ENCODE measurements around the gene DOHH. TPM values are rescaled to one million over a fixed set of nuclear protein-coding genes. Genes with fewer than 3 reads are reported as not detected.

The DOHH gene
- total and polyA plus RNA-seq, 2 experiments from 2014 or later = 19.0 to 34.7 TPM

- no peak for ATAC-seq
- H3K4me2 ChIP-seq = no peak within 1 kb of the TSS
- H3K36me3 ChIP-seq (ENCODE audit: insufficient read depth) = no peaks in the 10 kb centered on the region
These were observed 17.2 kb downstream of the DOHH start, which contains the start of gene SMIM44 for GRCh38 chr19:3483226-3483628. Gene SMIM44, minus strand, starts transcription at chr19:3483441. Its CDS starts 38 bp downstream, at chr19:3483403.

More at GRCh38 chr19:3483226-3483628, 17.2 kb downstream of the DOHH start, which contains the start of gene SMIM44:
- Histone ChIP-seq H3K27me3 (ENCODE audit: insufficient read depth) (no peaks in the 10 kb centered on the region), H3F3A (replicated peaks; ENCODE audit: low read depth) (0 out of 2 replicates have a peak, but pooled peaks cover 4% of the 10 kb centered on the region), H3K4me1 (ENCODE audit: insufficient read depth) (peaks cover 11% of the 10 kb centered on the region; the same call in 1 of the 2 replicates), H2AFZ (no peak within 1 kb of the TSS), H4K20me1 (replicated peaks; ENCODE audit: insufficient read depth) (0 out of 2 replicates have a peak, but pooled peaks cover 3% of the 10 kb centered on the region), H3K27ac (ENCODE audit: low read depth) (no peak within 1 kb of the TSS), H3K4me3 (no peak within 1 kb of the TSS), H3K79me2 (replicated peaks; ENCODE audit: insufficient read depth) (no peaks in the 10 kb centered on the region), H3K9me2 (ENCODE audit: insufficient read depth) (no peaks in the 10 kb centered on the region)
- H3K4me3 Mint-ChIP-seq = no peak within 1 kb of the TSS
- no peak within 1 kb of the TSS for H3K27ac Mint-ChIP-seq
- H3K36me3 Mint-ChIP-seq (ENCODE audit: low read depth) = peaks cover 6% of the 10 kb centered on the region; the same call in 1 of the 3 replicates
- H3K4me1 Mint-ChIP-seq = peaks cover 6% of the 10 kb centered on the region; the same call in 2 of the 3 replicates
- TF ChIP-seq CREB1 (CRISPR knock-in tag; IDR thresholded peaks at IDR 0.05; ENCODE audit: low read depth) = no peak
- TF ChIP-seq ZNF331 (CRISPR knock-in tag; IDR thresholded peaks at IDR 0.05; ENCODE audit: low read depth) = no peak
- TF ChIP-seq, protein P1, sequence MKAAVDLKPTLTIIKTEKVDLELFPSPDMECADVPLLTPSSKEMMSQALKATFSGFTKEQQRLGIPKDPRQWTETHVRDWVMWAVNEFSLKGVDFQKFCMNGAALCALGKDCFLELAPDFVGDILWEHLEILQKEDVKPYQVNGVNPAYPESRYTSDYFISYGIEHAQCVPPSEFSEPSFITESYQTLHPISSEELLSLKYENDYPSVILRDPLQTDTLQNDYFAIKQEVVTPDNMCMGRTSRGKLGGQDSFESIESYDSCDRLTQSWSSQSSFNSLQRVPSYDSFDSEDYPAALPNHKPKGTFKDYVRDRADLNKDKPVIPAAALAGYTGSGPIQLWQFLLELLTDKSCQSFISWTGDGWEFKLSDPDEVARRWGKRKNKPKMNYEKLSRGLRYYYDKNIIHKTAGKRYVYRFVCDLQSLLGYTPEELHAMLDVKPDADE (IDR thresholded peaks at IDR 0.05) = no peak
- no peak for TF ChIP-seq NANOG (IDR thresholded peaks at IDR 0.05; ENCODE audit: borderline replicate concordance)
- no peak for TF ChIP-seq ZNF114 (CRISPR knock-in tag; IDR thresholded peaks at IDR 0.05)
- TF ChIP-seq EZH2 (IDR thresholded peaks at IDR 0.05; ENCODE audit: low read depth, unreplicated experiment) = no peak
- no peak for TF ChIP-seq POLR2AphosphoS5 (IDR thresholded peaks at IDR 0.05; ENCODE audit: low read depth)
- TF ChIP-seq REST (IDR thresholded peaks at IDR 0.05; ENCODE audit: unreplicated experiment) = no peak
- no peak for TF ChIP-seq STAT1 (IDR thresholded peaks at IDR 0.05; ENCODE audit: unreplicated experiment)
- no peak for TF ChIP-seq JUNB (IDR thresholded peaks at IDR 0.05; ENCODE audit: unreplicated experiment)
- TF ChIP-seq ZNF462 (CRISPR knock-in tag; IDR thresholded peaks at IDR 0.05) = no peak
- no peak for DNase-seq (ENCODE audit: low spot score)
- peaks cover 21% of the 10 kb centered on the region for H3K27me3 Mint-ChIP-seq (ENCODE audit: insufficient read depth, low read depth, poor library complexity)
- H3K9me3 Mint-ChIP-seq = no peaks in the 10 kb centered on the region; the same call in 2 of the 3 replicates
